ENCODE results near the gene SIAH3. TPM values are rescaled to one million over a fixed set of nuclear protein-coding genes. Genes with fewer than 3 reads are reported as not detected.

Gene SIAH3
- polyA plus RNA-seq, 4 donors, result 0.01 to 0.06 TPM; not detected in 2

- Histone ChIP-seq H3K27me3 (ENCODE audit: control insufficient read depth in 3 of 3, insufficient read depth in 3 of 3, low read length in 3 of 3) (no peaks in the 10 kb centered on the region), H3K9me3 (ENCODE audit: control insufficient read depth in 2 of 2, insufficient read depth in 1 of 2, low read depth in 1 of 2, low read length in 1 of 2) (peaks cover 0 to 2% of the 10 kb centered on the region in 2 donors), H3K4me3 (ENCODE audit: low read depth in 1 of 3, low read length in 3 of 3) (no peak overlapping the region), H3K4me1 (ENCODE audit: control insufficient read depth in 3 of 3, insufficient read depth in 2 of 3, low read depth in 1 of 3, low read length in 2 of 3) (no peaks in the 10 kb centered on the region), H3K27ac (ENCODE audit: low read depth in 1 of 3, low read length in 2 of 3) (no peak overlapping the region), H3K36me3 (ENCODE audit: control insufficient read depth in 3 of 3, insufficient read depth in 2 of 3, low read depth in 1 of 3, low read length in 3 of 3) (no peaks in the 10 kb centered on the region)
- 5 to 24% (median 9%) methylated on average over 6 of the region's 6 CpGs for WGBS, 3 donors
- FAIRE-seq (no peak), DNase-seq (peak in 1 of 2 donors; percentile 46)
Observed at GRCh38 chr13:45786293-45786920, 65.1 kb downstream of the SIAH3 start.

- no peaks in the 10 kb centered on the region for H3K27me3 ChIP-seq (ENCODE audit: control insufficient read depth in 3 of 3, insufficient read depth in 3 of 3, low read length in 3 of 3)
- WGBS, 3 donors, result 70 to 80% (median 74%) methylated on average over 10 of the region's 10 CpGs
- peaks cover 0 to 2% of the 10 kb centered on the region in 2 donors for H3K9me3 ChIP-seq (ENCODE audit: control insufficient read depth in 2 of 2, insufficient read depth in 1 of 2, low read depth in 1 of 2, low read length in 1 of 2)
- FAIRE-seq (no peak), DNase-seq (peak in 1 of 2 donors; percentile 38)
- no peak overlapping the region for H3K4me3 ChIP-seq (ENCODE audit: low read depth in 1 of 3, low read length in 3 of 3)
- no peak overlapping the region for H3K27ac ChIP-seq (ENCODE audit: low read depth in 1 of 3, low read length in 2 of 3)
- H3K4me1 ChIP-seq (ENCODE audit: control insufficient read depth in 3 of 3, insufficient read depth in 2 of 3, low read depth in 1 of 3, low read length in 2 of 3), result no peaks in the 10 kb centered on the region
- H3K36me3 ChIP-seq (ENCODE audit: control insufficient read depth in 3 of 3, insufficient read depth in 2 of 3, low read depth in 1 of 3, low read length in 3 of 3), result no peaks in the 10 kb centered on the region
Observed at GRCh38 chr13:45784755-45785675, 66.5 kb downstream of the SIAH3 start.

- FAIRE-seq (no peak), DNase-seq (no peak)
- no peaks in the 10 kb centered on the region for H3K27me3 ChIP-seq (ENCODE audit: control insufficient read depth in 3 of 3, insufficient read depth in 3 of 3, low read length in 3 of 3)
- H3K27ac ChIP-seq (ENCODE audit: low read depth in 1 of 3, low read length in 2 of 3), result no peak overlapping the region
- H3K9me3 ChIP-seq (ENCODE audit: control insufficient read depth in 2 of 2, insufficient read depth in 1 of 2, low read depth in 1 of 2, low read length in 1 of 2), result peaks cover 0 to 2% of the 10 kb centered on the region in 2 donors
- WGBS, 3 donors, result 94 to 96% (median 95%) methylated on average over 35 of the region's 35 CpGs
- no peak overlapping the region for H3K4me3 ChIP-seq (ENCODE audit: low read depth in 1 of 3, low read length in 3 of 3)
- no peaks in the 10 kb centered on the region for H3K4me1 ChIP-seq (ENCODE audit: control insufficient read depth in 3 of 3, insufficient read depth in 2 of 3, low read depth in 1 of 3, low read length in 2 of 3)
- no peaks in the 10 kb centered on the region for H3K36me3 ChIP-seq (ENCODE audit: control insufficient read depth in 3 of 3, insufficient read depth in 2 of 3, low read depth in 1 of 3, low read length in 3 of 3)
Observed at GRCh38 chr13:45783346-45784043, 68.1 kb downstream of the SIAH3 start.

GRCh38 chr13:45782327-45783045 lies 69.1 kb downstream of the SIAH3 start:
- FAIRE-seq (no peak), DNase-seq (peak in 1 of 2 donors; percentile 10)
- H3K36me3 ChIP-seq (ENCODE audit: control insufficient read depth in 3 of 3, insufficient read depth in 2 of 3, low read depth in 1 of 3, low read length in 3 of 3), result no peaks in the 10 kb centered on the region
- WGBS, 3 donors, result 41 to 57% (median 54%) methylated on average over 9 of the region's 9 CpGs
- no peaks in the 10 kb centered on the region for H3K27me3 ChIP-seq (ENCODE audit: control insufficient read depth in 3 of 3, insufficient read depth in 3 of 3, low read length in 3 of 3)
- H3K4me1 ChIP-seq (ENCODE audit: control insufficient read depth in 3 of 3, insufficient read depth in 2 of 3, low read depth in 1 of 3, low read length in 2 of 3), result no peaks in the 10 kb centered on the region
- H3K27ac ChIP-seq (ENCODE audit: low read depth in 1 of 3, low read length in 2 of 3), result no peak overlapping the region
- no peak overlapping the region for H3K4me3 ChIP-seq (ENCODE audit: low read depth in 1 of 3, low read length in 3 of 3)
- peaks cover 0 to 2% of the 10 kb centered on the region in 2 donors for H3K9me3 ChIP-seq (ENCODE audit: control insufficient read depth in 2 of 2, insufficient read depth in 1 of 2, low read depth in 1 of 2, low read length in 1 of 2)

GRCh38 chr13:45781553-45782326 lies 69.8 kb downstream of the SIAH3 start:
- no peak overlapping the region for H3K27ac ChIP-seq (ENCODE audit: low read depth in 1 of 3, low read length in 2 of 3)
- peaks cover 0 to 2% of the 10 kb centered on the region in 2 donors for H3K9me3 ChIP-seq (ENCODE audit: control insufficient read depth in 2 of 2, insufficient read depth in 1 of 2, low read depth in 1 of 2, low read length in 1 of 2)
- no peaks in the 10 kb centered on the region for H3K36me3 ChIP-seq (ENCODE audit: control insufficient read depth in 3 of 3, insufficient read depth in 2 of 3, low read depth in 1 of 3, low read length in 3 of 3)
- WGBS, 3 donors, result 8 to 37% (median 27%) methylated on average over 14 of the region's 14 CpGs
- peak in 1 of 2 donors; percentile 65 for DNase-seq
- no peak overlapping the region for H3K4me3 ChIP-seq (ENCODE audit: low read depth in 1 of 3, low read length in 3 of 3)
- H3K4me1 ChIP-seq (ENCODE audit: control insufficient read depth in 3 of 3, insufficient read depth in 2 of 3, low read depth in 1 of 3, low read length in 2 of 3), result no peaks in the 10 kb centered on the region
- H3K27me3 ChIP-seq (ENCODE audit: control insufficient read depth in 3 of 3, insufficient read depth in 3 of 3, low read length in 3 of 3), result no peaks in the 10 kb centered on the region
- no peak for FAIRE-seq

GRCh38 chr13:45779901-45780300 lies 71.7 kb downstream of the SIAH3 start:
- no peaks in the 10 kb centered on the region for H3K4me1 ChIP-seq (ENCODE audit: control insufficient read depth in 3 of 3, insufficient read depth in 2 of 3, low read depth in 1 of 3, low read length in 2 of 3)
- 84 to 91% (median 88%) methylated on average over 5 of the region's 5 CpGs for whole genome bisulfite sequencing, 3 donors
- no peak for DNase-seq

GRCh38 chr13:45778882-45779281 lies 72.7 kb downstream of the SIAH3 start:
- Histone ChIP-seq H3K4me1 (ENCODE audit: control insufficient read depth in 3 of 3, insufficient read depth in 2 of 3, low read depth in 1 of 3, low read length in 2 of 3) (no peaks in the 10 kb centered on the region), H3K27me3 (ENCODE audit: control insufficient read depth in 3 of 3, insufficient read depth in 3 of 3, low read length in 3 of 3) (no peaks in the 10 kb centered on the region), H3K9me3 (ENCODE audit: control insufficient read depth in 2 of 2, insufficient read depth in 1 of 2, low read depth in 1 of 2, low read length in 1 of 2) (peaks cover 0 to 2% of the 10 kb centered on the region in 2 donors), H3K27ac (ENCODE audit: low read depth in 1 of 3, low read length in 2 of 3) (no peak overlapping the region), H3K36me3 (ENCODE audit: control insufficient read depth in 3 of 3, insufficient read depth in 2 of 3, low read depth in 1 of 3, low read length in 3 of 3) (no peaks in the 10 kb centered on the region), H3K4me3 (ENCODE audit: low read depth in 1 of 3, low read length in 3 of 3) (no peak overlapping the region)
- FAIRE-seq (no peak), DNase-seq (no peak)
- 67 to 84% (median 82%) methylated on average over 4 of the region's 4 CpGs for WGBS, 3 donors

More at GRCh38 chr13:45779901-45780300, 71.7 kb downstream of the SIAH3 start:
- Histone ChIP-seq H3K27me3 (ENCODE audit: control insufficient read depth in 3 of 3, insufficient read depth in 3 of 3, low read length in 3 of 3) (no peaks in the 10 kb centered on the region), H3K36me3 (ENCODE audit: control insufficient read depth in 3 of 3, insufficient read depth in 2 of 3, low read depth in 1 of 3, low read length in 3 of 3) (no peaks in the 10 kb centered on the region), H3K9me3 (ENCODE audit: control insufficient read depth in 2 of 2, insufficient read depth in 1 of 2, low read depth in 1 of 2, low read length in 1 of 2) (peaks cover 0 to 2% of the 10 kb centered on the region in 2 donors), H3K4me3 (ENCODE audit: low read depth in 1 of 3, low read length in 3 of 3) (no peak overlapping the region), H3K27ac (ENCODE audit: low read depth in 1 of 3, low read length in 2 of 3) (no peak overlapping the region)
- no peak for FAIRE-seq

Measured in small intestine (tissue), 7 donors.